Breast epithelium (tissue), 3 donors: Measurements from ENCODE around the gene FOXL1.

Source experiments
- CTCF ChIP-seq, 3 donors: fragments of 450-650 bp; IDR thresholded peaks; one replicate each; pipeline ENCODE4 v1.5.1; 2016 to 2017; ENCODE audit warnings: antibody characterized with exemption in 3 of 3, mild to moderate bottlenecking in 3 of 3, moderate library complexity in 3 of 3
- POLR2A ChIP-seq: fragments of 450-650 bp; IDR thresholded peaks from one replicate; pipeline ENCODE4 v1.6.1; 2016; ENCODE audit warnings: antibody characterized with exemption, mild to moderate bottlenecking, moderate library complexity
- POLR2AphosphoS5 ChIP-seq, 3 donors: sonication (generic); formaldehyde crosslinking; IDR thresholded peaks; one replicate each; pipeline ENCODE4 v1.6.1; 2017; ENCODE audit warnings: antibody characterized with exemption in 3 of 3

- no peak for TF ChIP-seq CTCF (IDR thresholded peaks at IDR 0.05)
- no peak for TF ChIP-seq POLR2AphosphoS5 (IDR thresholded peaks at IDR 0.05)
- no peak for TF ChIP-seq POLR2A
Observed at GRCh38 chr16:86545481-86545880, 32.9 kb upstream of the FOXL1 start.
